HCT116 (cell line): Measurements from ENCODE around the gene DEFB132.

ENCODE experiments used
- CEBPB ChIP-seq: IDR thresholded peaks from 2 replicates; pipeline ENCODE4 v1.6.1; 2012; ENCODE audit warnings: low read depth
- CTCF ChIP-seq, 3 experiments: fragments of 200-600 bp in 1 of 3; sonication (generic) in 1 of 3; IDR thresholded peaks in 2 of 3; conservative IDR thresholded peaks in 1 of 3; 2 replicates each; pipeline ENCODE4 v1.5.1; 2012 to 2017; ENCODE audit warnings: low read depth in 2 of 3, low read length in 2 of 3, antibody characterized with exemption in 1 of 3, borderline replicate concordance in 1 of 3, control low read depth in 1 of 3, mild to moderate bottlenecking in 1 of 3, mixed read lengths in 1 of 3, mixed run types in 1 of 3, moderate library complexity in 1 of 3; ENCODE audit not compliant: insufficient read depth in 1 of 3
- EZH2 ChIP-seq: fragments of 200-600 bp; sonication (generic); IDR thresholded peaks from 2 replicates; pipeline ENCODE4 v1.6.1; 2017; ENCODE audit warnings: antibody characterized with exemption, mixed run types
- MAX ChIP-seq: IDR thresholded peaks from 2 replicates; pipeline ENCODE4 v1.6.1; 2012
- POLR2A ChIP-seq: IDR thresholded peaks from 2 replicates; pipeline ENCODE4 v1.7.0; 2011; ENCODE audit warnings: borderline replicate concordance; ENCODE audit not compliant: insufficient read depth, insufficient read length; ENCODE audit errors: extremely low read depth
- POLR2AphosphoS5 ChIP-seq: IDR thresholded peaks from 2 replicates; pipeline ENCODE4 v1.6.1; 2011; ENCODE audit warnings: mild to moderate bottlenecking, low read depth, low read length, moderate library complexity
- SIN3A ChIP-seq: IDR thresholded peaks from 2 replicates; pipeline ENCODE4 v1.6.1; 2012; ENCODE audit warnings: low read depth
- YY1 ChIP-seq: IDR thresholded peaks from 2 replicates; pipeline ENCODE4 v1.6.1; 2011; ENCODE audit warnings: low read length, low read depth, moderate library complexity, mild to moderate bottlenecking; ENCODE audit not compliant: insufficient replicate concordance; ENCODE audit errors: extremely low read depth
- ZBTB33 ChIP-seq: IDR thresholded peaks from 2 replicates; pipeline ENCODE4 v1.6.1; 2011; ENCODE audit warnings: mild to moderate bottlenecking, low read length, moderate library complexity; ENCODE audit not compliant: insufficient replicate concordance; ENCODE audit errors: extremely low read depth

GRCh38 chr20:295804-296203 is 38.3 kb downstream of the DEFB132 start:
- TF ChIP-seq SIN3A (no peak), CTCF (IDR thresholded peaks at IDR 0.05 in 2 of 3, conservative IDR thresholded peaks at IDR 0.05 in 1 of 3; ENCODE audit: borderline replicate concordance in 1 of 3, insufficient read depth in 1 of 3, low read depth in 2 of 3, low read length in 2 of 3) (no peak), CEBPB (no peak), EZH2 (no peak), ZBTB33 (no peak), MAX (no peak), YY1 (no peak), POLR2AphosphoS5 (no peak), POLR2A (no peak)
